Ecto neural progenitor cell (in vitro differentiated cells): ENCODE results near the gene HLA-E.
"Not testable (repeated sequence)": the region's sequence is repeated elsewhere in the genome, so short reads cannot be mapped to it uniquely, and the experiment has no call there.

Experiments used
- DNase-seq: peaks from one replicate; pipeline ENCODE4 v3.0.0-alpha.2; 2018; ENCODE audit warnings: low spot score

HLA-E gene

GRCh38 chr6:30489081-30490025, at the start of gene HLA-E:
Gene HLA-E (plus strand): TSS chr6:30489509. CDS start chr6:30489532, 23 bp downstream.
- peak; percentile 89 for DNase-seq

GRCh38 chr6:30441171-30441570, 48.1 kb upstream of the HLA-E start:
- no peak for DNase-seq

GRCh38 chr6:30443657-30444450, 45.5 kb upstream of the HLA-E start:
- no peak for DNase-seq

GRCh38 chr6:30444451-30444742, 44.9 kb upstream of the HLA-E start:
- DNase-seq: no peak

GRCh38 chr6:30446259-30446658, 43.0 kb upstream of the HLA-E start:
- DNase-seq: no peak

- peak; percentile 67 for DNase-seq
Observed at GRCh38 chr6:30447237-30447636, 42.1 kb upstream of the HLA-E start.

GRCh38 chr6:30450548-30450908, 38.8 kb upstream of the HLA-E start:
- DNase-seq: no peak

GRCh38 chr6:30450909-30451841, 38.1 kb upstream of the HLA-E start:
- DNase-seq: no peak

GRCh38 chr6:30452736-30453507, 36.4 kb upstream of the HLA-E start:
- DNase-seq: no peak

- peak; percentile 96 for DNase-seq
Observed at GRCh38 chr6:30453508-30454116, 35.7 kb upstream of the HLA-E start.

- DNase-seq: no peak
Observed at GRCh38 chr6:30459145-30459544, 30.2 kb upstream of the HLA-E start.

GRCh38 chr6:30461055-30461454, 28.3 kb upstream of the HLA-E start:
- DNase-seq: no peak

GRCh38 chr6:30462482-30462881, 26.8 kb upstream of the HLA-E start:
- no peak for DNase-seq

- no peak for DNase-seq
Observed at GRCh38 chr6:30463242-30463641, 26.1 kb upstream of the HLA-E start.

- DNase-seq: no peak
Observed at GRCh38 chr6:30463651-30464618, 25.4 kb upstream of the HLA-E start.

GRCh38 chr6:30465595-30466306, 23.6 kb upstream of the HLA-E start:
- DNase-seq: no peak

- DNase-seq: no peak
Observed at GRCh38 chr6:30470968-30471367, 18.3 kb upstream of the HLA-E start.

GRCh38 chr6:30475116-30475515, 14.2 kb upstream of the HLA-E start:
- not testable (repeated sequence) for DNase-seq

GRCh38 chr6:30480536-30481156, 8.7 kb upstream of the HLA-E start:
- no peak for DNase-seq
